Right lung (tissue), 5 donors: ENCODE measurements around the gene NTN1. TPM values are rescaled to one million over a fixed set of nuclear protein-coding genes. Genes with fewer than 3 reads are reported as not detected.
"Not testable (repeated sequence)": the region's sequence is repeated elsewhere in the genome, so short reads cannot be mapped to it uniquely, and the experiment has no call there.

Experiments used
- DNase-seq, 2 donors: peaks; one replicate each; pipeline ENCODE4 v3.0.0-alpha.2; 2013
- polyA plus RNA-seq, 5 donors: library from polyadenylated mRNA; unstranded; fragments of 120-200 nt; gene quantifications; one replicate each; pipeline versions ENCODE4 v1.2.1 to v1.2.3, GENCODE V29; 2013; ENCODE audit warnings: inconsistent platforms in 1 of 5, low replicate concordance in 1 of 5; ENCODE audit not compliant: insufficient read length in 5 of 5, insufficient read depth in 1 of 5

The NTN1 gene
- polyA plus RNA-seq, 5 donors = 6.3 to 16.8 (median 8.4) TPM

DNA sequence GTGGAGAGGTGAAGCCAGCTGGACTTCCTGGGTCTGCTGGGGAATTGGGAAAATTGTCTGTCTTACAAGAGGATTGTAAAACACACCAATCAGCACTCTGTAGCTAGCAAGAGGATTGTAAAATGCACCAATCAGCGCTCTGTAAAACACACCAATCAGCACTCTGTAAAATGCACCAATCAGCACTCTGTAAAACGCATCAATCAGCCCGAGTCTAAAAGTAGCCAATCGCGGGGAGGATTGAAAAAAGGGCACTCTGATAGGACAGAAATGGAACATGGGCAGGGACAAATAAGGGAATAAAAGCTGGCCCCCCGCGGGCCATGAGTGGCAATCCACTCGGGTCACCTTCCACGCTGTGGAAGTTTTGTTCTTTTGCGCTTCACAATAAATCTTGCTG lies 130.4 kb downstream of the NTN1 start:
- DNase-seq = not testable (repeated sequence)

DNA sequence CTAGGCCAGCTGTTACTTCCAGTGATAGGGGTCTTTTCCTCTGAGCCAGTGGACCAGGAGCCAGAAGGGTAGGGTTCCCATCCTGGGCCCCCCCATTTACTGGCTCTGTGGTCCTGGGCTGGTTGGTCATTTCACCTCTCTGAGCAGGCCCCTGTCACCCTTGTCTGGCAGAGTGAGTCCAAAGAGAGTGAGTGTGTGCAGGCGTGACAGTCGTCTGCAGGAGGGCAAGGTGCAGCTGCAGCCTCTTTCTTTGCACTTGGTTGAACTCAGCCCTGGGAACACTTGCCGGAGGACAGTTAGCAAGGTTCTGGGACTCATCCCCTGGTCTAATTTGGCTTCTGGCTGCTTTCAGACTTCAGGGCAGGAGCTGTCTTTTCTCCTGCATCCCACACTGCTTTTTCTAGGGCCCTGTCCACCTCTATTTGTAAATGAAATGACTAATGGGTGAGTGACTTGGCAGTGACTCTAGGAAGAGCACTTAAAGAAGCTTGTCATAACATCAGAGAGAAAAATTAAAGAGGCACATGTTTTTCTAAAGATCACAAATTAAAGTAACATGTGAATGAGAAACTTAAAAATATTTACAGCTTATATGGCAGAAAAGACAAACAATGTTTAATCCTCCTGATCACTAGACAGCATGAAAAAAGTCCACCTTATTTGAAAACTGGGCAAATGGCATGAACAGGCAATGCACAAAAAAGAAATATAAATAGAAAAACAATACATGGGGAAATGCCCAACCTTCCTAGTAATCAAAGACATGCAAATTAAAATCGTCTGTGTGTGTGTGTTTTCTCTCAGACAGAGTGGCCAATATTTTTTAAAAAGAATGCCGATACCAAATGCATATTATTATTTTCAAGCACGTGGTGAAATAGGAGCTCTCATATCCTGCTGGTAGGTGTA lies 137.5 kb downstream of the NTN1 start:
- DNase-seq = no peak

DNA sequence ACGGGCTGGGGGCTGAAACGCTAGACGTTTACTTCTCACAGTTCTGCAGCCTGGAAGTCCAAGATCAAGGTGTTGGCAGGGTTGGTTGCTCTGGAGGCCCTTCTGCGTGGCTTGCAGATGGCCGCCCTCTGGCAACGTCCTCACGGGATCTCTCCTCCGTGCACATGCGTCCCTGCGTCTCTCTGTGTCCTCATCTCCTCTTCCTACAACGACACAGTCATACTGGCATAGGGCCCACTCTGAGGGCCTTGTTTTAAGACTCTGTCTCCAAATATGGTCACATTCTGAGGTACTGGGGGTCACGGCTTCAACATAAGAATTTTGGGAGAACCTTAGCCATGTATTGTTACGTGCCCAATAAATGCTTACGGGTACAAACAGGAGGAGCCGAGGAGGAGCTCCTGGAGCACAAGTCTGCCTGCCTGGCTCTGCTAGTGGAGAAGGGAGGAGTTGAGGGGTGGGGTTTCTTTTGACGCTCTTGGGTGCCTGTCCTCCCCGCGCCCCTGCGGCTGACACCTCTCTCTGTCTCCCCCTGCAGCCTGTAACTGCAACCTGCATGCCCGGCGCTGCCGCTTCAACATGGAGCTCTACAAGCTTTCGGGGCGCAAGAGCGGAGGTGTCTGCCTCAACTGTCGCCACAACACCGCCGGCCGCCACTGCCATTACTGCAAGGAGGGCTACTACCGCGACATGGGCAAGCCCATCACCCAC lies 141.1 kb downstream of the NTN1 start:
- no peak for DNase-seq

DNA sequence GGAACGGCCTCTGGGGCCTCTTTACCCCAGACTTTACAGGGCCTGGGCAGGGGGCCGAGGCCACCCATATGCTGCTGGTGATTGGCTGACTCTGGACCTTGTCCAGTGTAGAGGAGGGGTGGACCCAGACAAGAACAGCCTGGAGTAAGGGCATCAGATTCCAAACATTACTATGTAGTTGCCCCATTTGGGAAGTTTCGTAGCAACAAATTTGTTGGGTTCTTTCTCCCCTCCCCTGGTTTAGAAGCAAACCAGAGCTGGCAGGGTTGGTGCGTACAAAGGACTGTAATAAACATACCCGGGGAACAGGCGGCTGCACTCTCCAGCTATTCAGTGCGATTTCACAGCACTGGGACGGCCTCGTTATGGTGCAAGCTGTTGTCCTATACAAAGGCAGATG lies 145.5 kb downstream of the NTN1 start:
- DNase-seq = no peak

DNA sequence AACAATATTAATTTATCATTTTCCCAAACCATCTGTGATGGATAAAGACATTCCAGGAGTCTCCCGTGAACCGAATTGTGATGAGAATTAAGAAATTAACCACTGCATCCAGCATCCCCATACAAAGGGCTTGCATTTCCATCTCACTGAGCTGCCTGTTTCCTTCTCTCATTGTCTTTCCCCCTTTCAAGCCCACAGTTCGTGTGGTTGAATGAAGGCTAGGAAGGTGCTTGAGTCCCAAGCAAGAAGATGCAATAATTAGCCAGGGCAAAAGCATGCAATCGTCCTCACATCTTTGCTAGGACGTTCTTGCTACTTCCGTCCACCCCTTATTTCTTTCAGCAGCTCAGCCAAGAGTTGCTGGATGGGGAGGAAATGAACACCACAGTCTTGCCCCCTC lies 146.1 kb downstream of the NTN1 start:
- no peak for DNase-seq

DNA sequence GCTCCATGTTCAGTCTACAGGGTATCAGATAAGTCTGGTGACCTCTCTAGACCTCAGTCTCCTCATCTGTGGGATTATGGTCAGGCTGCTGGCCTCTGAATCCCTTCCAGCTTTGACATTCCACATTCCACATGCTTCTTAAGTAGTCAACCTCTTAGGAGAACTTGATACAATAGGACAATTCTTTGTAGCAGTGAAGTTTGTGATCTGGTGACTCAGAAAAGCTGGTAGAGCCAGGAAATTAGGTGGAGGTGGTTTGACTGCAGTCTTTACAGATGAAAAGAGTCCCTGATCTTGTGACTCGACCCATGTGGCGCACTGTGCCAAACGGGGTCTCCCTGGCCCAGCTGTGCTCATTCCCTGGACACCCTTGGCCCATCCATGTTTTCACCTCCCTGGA lies 147.8 kb downstream of the NTN1 start:
- DNase-seq = no peak

DNA sequence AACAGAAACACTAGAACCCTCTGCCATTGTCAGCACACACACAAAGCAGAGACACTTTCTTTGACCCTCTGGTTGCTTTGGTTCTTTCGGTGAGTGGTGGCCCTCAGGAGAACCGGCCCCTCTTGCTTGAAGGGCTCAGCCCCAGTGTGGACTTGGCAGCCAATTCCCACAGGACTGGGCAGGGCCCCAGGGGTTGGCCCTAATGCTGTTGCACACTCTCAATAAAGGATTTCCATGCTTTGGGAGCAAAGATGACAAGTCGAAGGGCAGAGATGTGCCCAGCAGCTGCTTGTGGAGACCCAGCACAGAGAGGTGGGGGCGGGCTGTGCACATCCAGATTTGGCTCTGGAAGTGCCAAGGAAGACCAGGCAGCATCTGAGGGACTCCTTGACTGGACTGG lies 149.0 kb downstream of the NTN1 start:
- DNase-seq = no peak

DNA sequence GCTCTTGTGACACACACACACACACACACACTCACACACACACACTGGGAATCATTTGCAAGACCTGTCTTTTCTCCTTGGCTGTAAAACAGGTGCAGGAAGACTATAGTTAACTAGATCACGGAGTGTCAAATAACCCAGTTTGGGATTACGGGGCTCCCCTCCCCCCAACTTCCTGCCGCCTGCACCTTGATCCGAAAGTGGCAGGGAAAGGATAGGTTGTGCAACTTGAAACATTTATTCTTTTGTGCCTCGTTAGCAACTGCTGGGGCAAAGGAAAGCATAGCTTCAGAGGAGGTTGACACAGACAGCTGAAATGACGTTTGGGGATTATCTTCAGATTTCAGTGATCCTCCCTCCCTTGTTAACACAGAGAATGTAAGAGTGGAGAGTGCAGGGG lies 149.5 kb downstream of the NTN1 start:
- DNase-seq = no peak

DNA sequence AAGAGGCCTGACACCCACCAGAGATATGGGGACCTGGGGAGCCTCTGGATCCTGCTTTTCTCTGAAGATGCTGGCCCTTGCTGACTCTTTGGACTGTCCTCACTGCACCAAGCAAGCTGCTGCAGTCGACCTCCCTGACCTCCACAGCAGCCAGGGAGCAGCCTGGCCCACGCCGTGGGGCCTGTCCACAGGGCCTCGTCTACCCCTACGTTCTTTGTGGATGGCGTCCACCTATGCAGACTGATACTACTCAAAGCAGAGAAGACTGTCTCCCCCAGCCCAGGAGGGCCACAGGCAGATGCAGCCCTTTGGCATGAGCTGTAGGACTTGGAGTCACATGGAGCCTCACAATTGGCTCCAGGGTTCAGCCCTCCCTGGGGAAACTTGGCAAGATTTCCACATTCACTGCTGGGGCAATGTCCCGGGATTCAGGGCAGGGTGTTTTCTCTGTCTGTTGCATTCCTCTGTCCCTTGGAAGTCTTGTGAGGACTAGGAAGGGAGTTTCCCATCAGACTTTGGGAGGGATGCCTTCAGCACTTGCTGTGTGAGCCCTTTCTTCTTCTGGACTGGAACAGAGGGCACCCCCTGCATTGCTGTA lies 152.2 kb downstream of the NTN1 start:
- no peak for DNase-seq

DNA sequence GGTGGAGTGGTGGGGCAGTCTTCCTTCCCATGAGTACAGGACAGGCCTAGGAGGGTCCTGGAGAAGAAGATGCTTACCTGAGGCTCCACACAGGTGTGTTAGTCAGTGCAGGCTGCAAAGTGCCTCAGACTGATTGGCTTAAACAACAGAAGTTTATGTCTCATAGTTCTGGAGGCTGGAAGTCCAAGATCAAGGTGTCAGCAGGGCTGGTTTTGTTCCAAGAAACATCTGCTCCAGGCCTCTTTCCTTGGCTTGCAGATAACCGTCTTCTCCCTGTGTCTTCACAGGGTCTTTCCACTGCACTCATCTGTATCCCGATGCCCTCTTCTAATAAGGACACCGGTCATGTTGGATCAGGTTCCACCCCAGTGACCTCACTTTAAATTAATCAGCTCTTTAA lies 153.0 kb downstream of the NTN1 start:
- DNase-seq = no peak

DNA sequence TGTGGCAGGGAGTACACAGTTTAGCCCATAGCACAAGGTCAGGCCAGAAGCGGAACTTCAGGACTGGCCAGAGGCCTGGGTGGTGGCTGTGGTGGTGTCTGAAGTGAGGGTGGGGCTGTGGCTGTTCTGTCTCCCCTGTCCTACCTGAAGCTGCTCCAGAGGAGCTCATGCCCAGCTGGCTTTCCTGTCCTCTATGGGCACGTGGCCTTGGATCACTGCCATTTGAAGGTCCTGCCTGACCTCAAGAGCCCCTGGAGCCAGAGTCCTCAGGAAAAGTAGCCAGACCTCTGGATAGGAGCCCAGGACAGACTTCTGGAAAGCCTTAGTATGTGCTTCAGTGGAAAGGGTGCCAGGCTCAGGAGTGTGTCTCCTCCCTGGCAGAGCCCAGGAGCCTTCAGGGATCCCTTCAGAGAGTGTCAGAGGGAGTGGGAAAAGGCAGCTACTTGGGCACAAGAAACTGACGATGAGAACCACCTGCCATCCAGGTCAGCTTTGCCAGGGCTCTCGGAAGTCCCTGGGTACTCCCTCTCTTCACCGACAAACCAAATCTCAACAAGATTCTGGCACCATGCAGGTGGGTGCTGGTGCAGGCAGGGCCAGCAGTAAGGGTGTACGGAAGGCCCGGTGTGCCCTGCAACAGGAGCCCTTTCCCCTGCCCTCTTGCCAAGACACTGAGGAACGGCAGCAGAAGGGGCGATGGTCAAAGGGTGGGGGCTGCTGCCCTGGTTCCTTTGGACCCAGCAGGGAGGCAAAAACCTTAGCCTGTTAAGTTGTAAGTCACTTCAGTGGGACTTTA lies 153.7 kb downstream of the NTN1 start:
- no peak for DNase-seq

DNA sequence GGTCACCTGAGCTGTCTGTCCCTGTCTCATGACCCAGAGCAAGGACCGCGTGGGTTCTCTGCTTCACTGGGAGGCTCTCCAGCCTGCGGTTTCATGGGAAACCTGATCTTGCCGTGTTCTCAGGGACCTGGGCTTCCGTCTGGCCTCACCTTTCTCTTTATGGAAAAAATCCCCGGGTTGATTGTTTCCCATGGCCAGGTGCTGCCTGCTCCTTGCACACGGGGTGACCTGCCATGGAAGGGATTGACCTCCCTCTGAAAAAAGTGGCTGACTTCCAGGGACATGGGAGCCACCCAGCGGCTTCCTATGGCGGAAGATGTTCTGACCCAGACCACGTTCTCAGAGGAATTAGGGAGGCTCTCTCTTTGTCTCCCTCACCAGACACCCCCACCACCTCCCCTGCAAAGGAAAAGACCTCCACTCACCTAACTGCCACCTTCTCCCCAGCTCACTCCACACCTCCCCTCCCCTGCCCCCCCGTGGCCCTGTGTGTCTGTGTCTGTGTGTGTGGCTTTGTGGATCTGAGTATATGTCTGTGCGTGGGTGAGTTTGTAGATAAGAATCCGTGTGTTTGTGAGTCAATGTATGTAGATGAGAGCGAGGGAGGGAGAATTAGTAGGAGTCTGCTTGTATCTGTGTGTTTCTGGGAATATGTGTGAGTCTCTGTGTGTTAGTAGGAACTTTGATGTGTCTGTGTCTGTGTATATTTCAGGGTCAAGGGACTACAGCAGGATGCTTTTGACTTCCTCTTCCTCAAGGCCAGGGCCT lies 154.6 kb downstream of the NTN1 start:
- DNase-seq = no peak

DNA sequence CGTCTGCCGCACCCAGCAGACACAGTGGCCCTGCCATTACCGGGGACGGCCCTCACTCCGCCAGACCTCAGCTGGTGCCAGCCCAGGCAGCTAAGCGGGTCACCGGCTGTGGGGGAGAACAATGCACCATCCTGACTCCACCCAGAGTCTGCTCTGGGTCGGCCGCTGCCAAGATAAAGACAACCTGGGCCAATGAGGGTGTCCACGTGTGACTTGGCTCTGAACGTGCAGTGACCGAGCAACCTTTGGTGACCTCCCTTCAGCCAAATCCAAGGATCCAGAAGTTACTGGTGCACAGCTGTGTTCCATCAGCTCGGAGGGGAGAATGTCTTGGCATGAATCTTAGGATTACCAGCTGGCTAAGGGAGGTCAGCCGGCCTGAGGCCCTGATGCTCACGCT lies 155.9 kb downstream of the NTN1 start:
- no peak for DNase-seq

DNA sequence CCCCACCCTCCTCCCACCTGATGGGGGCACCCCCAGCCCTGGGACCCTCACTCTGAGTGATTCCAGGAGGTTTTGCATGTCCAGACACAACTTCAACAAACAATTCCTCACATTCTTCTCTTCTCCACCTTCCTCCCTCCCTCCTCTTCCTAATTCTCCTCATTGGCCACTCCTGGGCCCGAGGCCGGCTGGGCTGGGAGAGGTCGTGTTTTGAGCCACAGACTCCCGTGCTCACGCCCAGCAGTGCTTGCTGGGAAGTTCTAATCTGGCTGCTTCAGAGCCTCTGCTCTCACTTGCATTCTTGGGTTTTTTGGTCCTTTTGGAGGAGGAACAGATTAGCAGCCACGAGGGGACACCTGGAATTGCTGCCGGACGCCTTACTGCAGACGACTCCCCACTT lies 157.0 kb downstream of the NTN1 start:
- DNase-seq = no peak

DNA sequence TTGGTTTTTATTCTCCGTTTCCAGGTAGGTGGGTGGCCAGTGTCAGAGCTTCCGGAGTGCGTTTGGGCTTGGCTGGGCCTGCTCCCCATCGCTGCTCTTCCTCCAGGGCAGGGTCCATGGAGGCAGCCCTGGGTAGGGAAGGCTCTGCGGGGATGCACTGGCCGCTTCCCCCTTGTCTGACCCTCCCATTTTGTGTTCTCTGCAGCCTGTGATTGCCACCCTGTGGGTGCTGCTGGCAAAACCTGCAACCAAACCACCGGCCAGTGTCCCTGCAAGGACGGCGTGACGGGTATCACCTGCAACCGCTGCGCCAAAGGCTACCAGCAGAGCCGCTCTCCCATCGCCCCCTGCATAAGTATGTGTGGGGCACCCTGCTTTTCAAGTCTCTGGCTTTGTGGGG lies 158.3 kb downstream of the NTN1 start:
- no peak for DNase-seq

DNA sequence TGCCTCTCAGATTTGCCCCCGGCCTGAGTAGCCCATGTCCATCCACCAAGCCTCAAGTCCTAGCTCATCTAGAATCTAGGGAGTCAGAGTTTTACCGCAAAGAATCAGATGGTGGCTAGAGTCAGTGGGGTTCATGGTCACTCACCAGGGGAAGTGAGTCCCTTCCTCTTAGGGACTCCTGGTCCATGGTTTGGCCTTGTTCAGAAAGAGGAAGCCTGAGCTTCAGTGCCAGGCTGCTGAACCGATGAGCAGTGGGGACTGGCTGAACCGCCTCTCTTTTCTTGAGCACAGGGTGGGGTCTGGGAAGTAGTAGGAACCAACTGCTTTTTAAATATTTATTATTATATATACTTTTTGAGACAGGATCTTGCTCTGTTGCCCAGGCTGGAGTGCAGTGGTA lies 160.3 kb downstream of the NTN1 start:
- DNase-seq = no peak

DNA sequence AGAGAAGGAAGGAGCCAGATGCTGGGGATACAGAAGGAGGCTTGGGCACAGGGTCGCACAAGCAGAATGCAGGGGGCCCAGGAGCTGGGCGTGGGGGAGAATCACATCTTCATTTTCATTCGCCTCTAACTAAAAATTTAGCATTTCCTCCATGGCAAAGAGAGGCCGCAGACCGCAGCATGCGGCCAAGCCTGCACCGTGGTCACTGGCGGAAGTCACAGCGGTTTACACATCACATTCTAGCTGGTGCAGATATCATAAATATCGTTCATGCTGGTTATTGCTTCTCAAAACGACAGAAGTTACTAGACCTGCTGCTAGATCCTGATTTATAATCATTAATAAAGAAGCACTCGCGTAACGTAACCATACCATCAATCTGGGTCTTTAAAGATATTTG lies 162.0 kb downstream of the NTN1 start:
- DNase-seq = no peak

DNA sequence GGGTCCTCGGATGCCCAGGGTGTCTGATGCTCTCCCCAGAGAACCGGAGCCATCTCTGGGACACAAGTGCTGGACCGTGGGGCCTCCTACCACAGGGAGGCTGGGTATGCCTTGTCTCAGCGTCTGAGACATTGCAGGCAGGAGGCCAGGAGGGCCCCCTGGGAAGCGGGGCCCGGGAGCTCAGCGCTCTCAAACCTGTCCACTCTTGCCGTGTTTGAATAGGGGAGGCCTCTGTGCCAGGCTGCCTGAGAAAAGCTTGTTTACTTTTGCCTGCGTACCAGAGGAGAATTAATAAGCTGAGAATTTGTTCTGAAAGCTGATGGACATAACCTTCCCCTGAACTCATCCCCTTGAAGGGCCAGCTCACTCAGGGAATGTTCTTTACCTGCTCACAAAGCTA lies 163.8 kb downstream of the NTN1 start:
- no peak for DNase-seq

DNA sequence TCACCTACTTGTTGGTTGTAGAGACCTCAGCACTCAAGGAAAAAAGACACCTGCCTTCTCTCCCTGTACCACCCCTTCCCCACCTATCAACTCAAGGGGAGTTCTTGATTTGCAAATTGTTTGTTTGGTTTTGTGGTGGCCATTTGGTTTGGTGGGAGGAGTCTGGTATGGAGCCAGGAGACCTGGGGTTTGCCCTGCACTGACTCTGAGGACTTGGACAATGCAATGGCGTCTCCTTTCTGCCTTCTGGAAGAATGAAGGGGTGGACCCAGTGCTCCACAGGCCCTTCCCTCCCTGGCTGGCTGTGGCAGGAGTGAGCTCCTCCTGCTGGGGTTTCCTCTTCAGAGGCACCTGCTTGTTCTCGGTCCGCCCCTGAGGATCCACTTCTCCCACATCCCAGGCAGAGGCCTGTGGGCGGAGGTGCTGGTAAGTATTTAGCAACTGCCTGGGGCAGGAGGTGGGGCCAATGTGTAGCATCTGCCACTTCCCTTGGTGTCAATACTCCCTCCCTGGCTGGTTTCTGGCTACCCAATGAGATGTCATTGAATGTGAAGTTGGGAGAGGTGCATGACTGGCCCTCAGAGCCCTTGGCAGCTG lies 164.5 kb downstream of the NTN1 start:
- no peak for DNase-seq

DNA sequence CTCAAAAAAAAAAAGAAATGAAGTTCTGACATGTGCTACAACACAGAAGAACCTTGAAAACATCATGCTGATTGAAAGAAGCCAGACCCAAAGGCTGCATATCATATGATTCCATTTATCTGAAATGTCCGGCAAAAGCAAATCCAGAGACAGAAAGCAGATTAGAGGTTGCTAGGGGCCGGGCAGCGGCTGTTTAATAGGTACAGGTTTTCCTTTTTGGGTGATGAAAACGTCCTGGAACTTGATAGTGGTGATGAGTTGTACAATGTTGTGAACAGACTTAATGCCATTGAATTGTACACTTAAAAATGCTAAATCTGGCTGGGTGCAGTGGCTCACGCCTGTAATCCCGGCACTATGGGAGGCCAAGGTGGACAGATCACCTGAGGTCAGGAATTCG lies 166.5 kb downstream of the NTN1 start:
- DNase-seq = no peak

DNA sequence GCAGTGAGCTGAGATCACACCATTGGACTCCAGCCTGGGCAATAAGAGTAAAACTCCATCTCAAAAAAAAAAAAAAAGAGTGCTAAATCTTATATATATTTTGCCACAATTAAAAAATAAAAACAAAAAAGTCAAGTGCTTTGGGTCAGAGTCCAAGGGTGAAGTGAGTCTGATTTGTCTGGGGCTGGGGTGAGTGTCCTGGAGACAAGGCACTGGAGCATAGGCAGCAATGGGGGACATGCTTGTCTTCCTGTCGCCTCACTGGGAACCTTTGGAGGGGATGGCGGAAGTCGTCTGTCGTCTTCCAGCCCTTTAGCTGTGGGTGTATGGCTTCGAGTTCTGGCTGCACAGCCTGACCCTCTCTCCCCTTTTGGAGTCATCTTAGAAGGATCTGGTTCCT lies 167.1 kb downstream of the NTN1 start:
- DNase-seq = no peak
